GM21381 (cell line): Measurements from ENCODE around the gene NKIRAS1.
"Not testable (repeated sequence)": the region's sequence is repeated elsewhere in the genome, so short reads cannot be mapped to it uniquely, and the experiment has no call there.

Experiments
- ATAC-seq: cut with Tn5 transposase; IDR thresholded peaks from one replicate; pipeline ENCODE4 v1.9.1; 2021; ENCODE audit warnings: mild to moderate bottlenecking, moderate library complexity; ENCODE audit not compliant: unreplicated experiment

Gene NKIRAS1

DNA sequence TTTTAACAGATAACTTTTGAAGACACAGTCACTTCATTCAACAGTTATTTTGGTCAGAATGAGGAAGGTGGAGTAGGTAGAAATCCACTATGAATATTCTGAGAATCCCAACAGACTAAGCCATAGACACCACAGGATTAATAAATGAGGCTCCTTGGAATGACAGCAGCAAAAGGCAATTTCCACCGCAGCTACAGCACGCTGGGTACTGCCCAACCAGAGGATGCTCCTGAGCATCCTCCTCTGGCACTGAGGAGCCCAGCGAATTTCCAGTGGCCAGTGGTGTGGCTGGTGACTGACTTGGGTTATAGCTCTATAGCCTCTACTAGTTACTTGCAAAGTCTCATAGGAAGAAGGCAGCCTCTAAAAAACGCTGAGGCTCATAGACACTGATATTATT, 24.6 kb upstream of the NKIRAS1 start:
- no peak for ATAC-seq

- ATAC-seq = no peak
Observed at GRCh38 chr3:23940775-23941174, 24.0 kb upstream of the NKIRAS1 start.

- no peak for ATAC-seq
Observed at GRCh38 chr3:23938688-23939087, 21.9 kb upstream of the NKIRAS1 start.

DNA sequence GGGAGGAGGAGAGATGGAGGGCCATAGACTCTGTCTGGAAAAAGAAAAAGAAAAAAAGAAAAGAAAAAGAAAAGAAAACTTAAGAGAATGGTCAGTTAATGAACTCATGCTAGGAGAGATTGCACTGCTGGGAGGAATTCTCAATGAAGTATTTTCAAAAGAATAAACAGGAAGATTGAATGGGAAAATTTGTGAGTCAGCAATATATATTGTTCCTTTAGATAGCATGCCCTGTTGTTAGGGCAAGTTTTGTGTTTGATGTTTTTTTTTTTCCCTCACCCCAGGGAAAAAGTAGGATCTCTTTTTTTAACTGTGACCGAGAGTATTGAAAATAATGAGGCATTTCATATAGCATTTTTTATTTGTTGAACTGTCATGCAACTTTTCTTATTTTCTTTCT, 20.5 kb upstream of the NKIRAS1 start:
- no peak for ATAC-seq

DNA sequence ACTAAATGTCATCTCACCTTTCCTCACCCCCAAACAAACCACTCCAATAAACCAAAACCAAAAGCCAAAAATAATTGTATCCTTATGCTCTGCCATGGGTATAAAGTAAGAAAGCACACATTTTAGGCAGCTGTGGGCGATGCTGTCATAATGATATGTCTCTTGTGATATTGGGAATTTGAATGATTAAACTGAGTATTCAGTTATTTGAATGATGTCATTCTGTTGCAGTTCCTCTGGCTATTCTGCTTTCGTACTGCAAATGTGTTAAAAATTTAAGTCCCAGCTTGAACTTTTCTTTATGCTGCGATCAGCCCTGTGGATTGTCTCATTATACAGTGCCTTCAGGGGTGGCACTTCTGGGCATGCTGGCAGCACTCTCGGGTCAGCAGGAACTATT, 17.5 kb upstream of the NKIRAS1 start:
- no peak for ATAC-seq

DNA sequence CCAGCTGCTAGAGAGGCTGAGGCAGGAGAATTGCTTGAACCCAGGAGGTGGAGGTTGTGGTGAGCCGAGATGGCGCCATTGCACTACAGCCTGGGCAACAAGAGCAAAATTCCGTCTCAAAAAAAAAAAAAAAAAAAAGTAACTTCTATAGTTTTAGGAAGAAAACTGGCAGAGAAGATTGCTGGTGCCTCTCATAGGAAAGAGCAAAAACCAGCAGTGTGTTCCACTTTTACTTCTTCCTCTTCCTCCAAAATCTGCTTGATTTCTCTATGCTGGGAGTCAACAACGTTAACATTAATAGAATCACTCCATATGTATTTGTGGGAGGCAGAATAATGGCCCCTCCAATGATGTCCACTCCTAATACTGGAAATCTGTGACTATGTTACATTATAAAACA, 15.8 kb upstream of the NKIRAS1 start:
- no peak for ATAC-seq

DNA sequence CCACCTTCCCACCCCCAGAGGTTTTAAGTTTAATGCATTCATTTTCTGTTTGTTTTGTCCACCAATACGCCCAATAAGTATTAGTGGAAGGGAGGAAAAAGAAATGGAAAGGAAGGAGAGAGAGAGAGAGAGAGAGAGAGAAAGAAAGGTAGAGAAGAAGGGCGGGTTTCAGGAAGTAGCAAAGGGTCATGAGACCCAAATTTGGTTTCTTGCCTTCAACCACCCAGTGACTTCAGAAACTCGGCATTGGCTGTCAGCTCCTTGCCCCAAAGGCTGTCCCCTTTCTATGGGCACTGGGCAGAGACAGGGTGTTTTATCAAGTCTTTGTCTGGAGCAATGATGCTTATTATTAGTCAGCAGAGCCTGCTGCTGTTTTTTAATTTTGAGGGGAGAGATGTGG, 14.8 kb upstream of the NKIRAS1 start:
- no peak for ATAC-seq

GRCh38 chr3:23928524-23928923, 11.7 kb upstream of the NKIRAS1 start:
- ATAC-seq = no peak

DNA sequence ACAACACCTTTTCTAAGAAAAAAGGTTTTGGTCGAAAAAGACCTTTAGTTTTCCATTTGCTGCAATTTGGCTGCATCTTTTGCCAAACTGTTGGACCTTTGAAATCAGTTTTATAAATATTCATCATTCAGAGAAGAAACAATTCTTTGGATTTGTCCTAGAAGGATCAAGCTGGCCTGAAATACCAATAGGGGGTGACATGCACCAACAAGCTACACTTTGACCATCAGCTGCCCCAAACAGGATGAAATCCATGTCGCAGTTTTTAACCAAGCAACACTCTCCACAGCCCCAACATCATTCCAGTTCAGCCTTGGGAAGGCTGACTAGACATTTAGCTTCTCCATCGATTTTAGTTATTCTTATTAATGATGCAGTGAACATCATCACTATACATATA, 9.9 kb upstream of the NKIRAS1 start:
- no peak for ATAC-seq

- no peak for ATAC-seq
Observed at GRCh38 chr3:23926246-23926645, 9.5 kb upstream of the NKIRAS1 start.

GRCh38 chr3:23923786-23924185, 7.0 kb upstream of the NKIRAS1 start:
- no peak for ATAC-seq

GRCh38 chr3:23921052-23921511, 4.3 kb upstream of the NKIRAS1 start:
- no peak for ATAC-seq

- no peak for ATAC-seq
Observed at GRCh38 chr3:23920151-23920655, 3.4 kb upstream of the NKIRAS1 start.

DNA sequence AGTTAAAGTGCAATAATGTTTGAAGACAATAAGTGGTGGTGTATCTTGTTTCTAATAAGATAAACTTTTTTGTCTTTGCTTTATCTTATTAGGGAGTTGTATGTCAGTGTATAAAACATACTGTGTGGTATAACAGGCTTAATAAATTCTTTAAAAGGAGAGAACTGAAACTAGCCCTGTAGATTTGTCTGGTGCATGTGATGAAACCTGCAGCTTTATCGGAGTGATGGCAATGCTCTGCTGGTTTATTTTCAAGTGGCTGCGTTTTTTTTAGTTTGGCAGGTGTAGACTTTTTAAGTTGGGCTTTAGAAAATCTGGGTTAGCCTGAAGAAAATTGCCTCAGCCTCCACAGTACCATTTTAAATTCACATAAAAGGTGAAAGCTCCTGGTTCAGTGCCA, 2.8 kb upstream of the NKIRAS1 start:
- no peak for ATAC-seq

GRCh38 chr3:23918331-23918730, 1.5 kb upstream of the NKIRAS1 start:
- ATAC-seq = not testable (repeated sequence)

GRCh38 chr3:23917679-23918303, 1.0 kb upstream of the NKIRAS1 start:
- ATAC-seq = not testable (repeated sequence)

- ATAC-seq = peak; percentile 48
Observed at GRCh38 chr3:23916152-23916885, 471 bp downstream of the NKIRAS1 start.

DNA sequence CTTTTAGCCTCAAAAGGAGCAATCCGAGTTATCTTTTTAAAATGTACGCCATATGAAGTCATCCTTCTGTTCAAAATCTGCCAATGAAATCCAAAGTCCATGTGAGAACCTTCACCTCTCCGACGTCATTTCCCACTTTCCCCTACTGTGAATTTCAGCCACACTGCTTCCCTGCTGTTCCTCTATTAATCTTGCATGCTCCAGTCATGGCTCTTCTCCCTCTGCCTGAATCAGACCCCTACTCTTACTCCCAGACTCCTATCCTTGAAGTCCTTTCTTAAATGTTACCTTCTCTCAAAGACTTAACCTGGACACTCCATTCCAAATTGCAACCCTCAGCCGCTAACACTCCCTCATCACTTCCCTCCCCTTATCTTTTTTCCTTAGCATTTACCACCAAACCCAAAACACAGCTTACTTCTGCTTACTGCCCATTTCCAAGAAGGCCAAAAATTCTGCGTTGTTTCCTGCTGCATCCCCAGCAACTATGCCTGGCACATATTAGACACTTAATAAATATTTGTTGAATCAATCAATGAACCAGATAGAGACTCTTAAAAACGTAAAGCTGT, 1.2 kb downstream of the NKIRAS1 start:
- no peak for ATAC-seq

DNA sequence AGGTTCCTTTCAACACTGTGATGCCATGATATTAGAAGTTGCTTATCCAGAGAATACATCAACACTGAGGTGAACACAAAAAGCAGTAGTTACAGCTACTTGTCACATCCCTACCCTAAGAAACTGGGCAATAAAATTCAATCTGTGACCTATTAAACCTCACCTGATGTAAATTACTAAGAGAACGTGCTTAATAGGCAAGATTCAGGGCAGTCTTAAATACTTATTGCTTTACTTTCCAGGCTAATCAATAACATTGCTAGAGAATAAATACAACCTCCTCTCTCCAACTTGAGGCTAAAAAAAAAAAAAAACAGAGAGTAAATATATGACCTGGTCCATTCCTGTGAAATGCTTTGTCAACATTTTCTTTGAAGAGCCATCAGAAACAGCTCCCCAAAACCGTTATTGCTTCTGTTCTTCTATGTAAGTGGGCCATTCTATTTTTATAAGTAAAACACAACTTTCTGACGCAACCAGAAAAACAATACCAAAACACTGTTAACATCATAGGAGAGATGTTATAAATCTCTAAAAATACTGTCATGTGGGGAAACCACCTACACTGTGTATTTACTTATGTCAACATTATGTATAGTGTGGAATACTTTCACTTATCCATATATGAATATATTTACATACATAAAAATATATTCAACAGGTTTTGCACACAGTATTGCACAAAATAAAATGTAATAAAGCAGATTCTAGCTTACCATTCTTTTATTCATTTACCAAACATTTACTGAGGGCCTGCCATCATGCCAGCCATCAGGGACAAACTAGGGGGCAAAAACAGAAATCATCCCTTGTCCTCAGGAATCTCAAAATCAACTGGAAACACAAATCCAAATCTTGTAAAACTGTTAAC, 2.7 kb downstream of the NKIRAS1 start:
- no peak for ATAC-seq

- ATAC-seq = no peak
Observed at GRCh38 chr3:23913182-23913581, 3.6 kb downstream of the NKIRAS1 start.

DNA sequence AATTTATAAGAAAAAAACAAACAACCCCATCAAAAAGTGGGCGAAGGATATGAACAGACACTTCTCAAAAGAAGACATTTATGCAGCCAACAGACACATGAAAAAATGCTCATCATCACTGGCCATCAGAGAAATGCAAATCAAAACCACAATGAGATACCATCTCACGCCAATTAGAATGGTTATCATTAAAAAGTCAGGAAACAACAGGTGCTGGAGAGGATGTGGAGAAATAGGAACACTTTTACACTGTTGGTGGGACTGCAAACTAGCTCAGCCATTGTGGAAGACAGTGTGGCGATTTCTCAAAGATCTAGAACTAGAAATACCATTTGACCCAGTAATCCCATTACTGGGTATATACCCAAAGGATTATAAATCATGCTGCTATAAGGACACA, 4.5 kb downstream of the NKIRAS1 start:
- not testable (repeated sequence) for ATAC-seq
